ENCODE results near the gene LRTM2.

- TF ChIP-seq CTCF (IDR thresholded peaks at IDR 0.05) (no peak), ZFX (IDR thresholded peaks at IDR 0.05; ENCODE audit: borderline replicate concordance) (no peak)
Measured at GRCh38 chr12:1862973-1863372, 42.6 kb downstream of the LRTM2 start.
